Nephron (organoid): Measurements from ENCODE around the gene CRYBB3.
"Not testable (repeated sequence)": the region's sequence is repeated elsewhere in the genome, so short reads cannot be mapped to it uniquely, and the experiment has no call there.

Source experiments
- H3K27ac Mint-ChIP-seq, 3 experiments: 2 replicates each; pipeline ENCODE4 v1.8.0; 2020; ENCODE audit warnings: mixed read lengths in 3 of 3, mild to moderate bottlenecking in 2 of 3, moderate library complexity in 1 of 3
- H3K27me3 Mint-ChIP-seq: 2 replicates; pipeline ENCODE4 v1.8.0; 2021; ENCODE audit warnings: low read depth, mild to moderate bottlenecking, moderate library complexity, mixed read lengths
- H3K36me3 Mint-ChIP-seq: 2 replicates; pipeline ENCODE4 v1.8.0; 2020; ENCODE audit warnings: low read depth, mixed read lengths
- H3K4me1 Mint-ChIP-seq: 2 replicates; pipeline ENCODE4 v1.8.0; 2020; ENCODE audit warnings: mixed read lengths
- H3K4me3 Mint-ChIP-seq, 3 experiments: 2 replicates each; pipeline ENCODE4 v1.8.0; 2020; ENCODE audit warnings: mild to moderate bottlenecking in 3 of 3, mixed read lengths in 3 of 3, moderate library complexity in 2 of 3
- H3K9me3 Mint-ChIP-seq: 2 replicates; pipeline ENCODE4 v1.8.0; 2020; ENCODE audit warnings: mixed read lengths
- TF ChIP-seq, protein P1 (sequence below), 3 experiments: fragments of 200-600 bp; sonication (generic); IDR thresholded peaks; one replicate each; pipeline ENCODE4 v1.5.0; 2021; ENCODE audit warnings: antibody characterized with exemption in 3 of 3; ENCODE audit not compliant: unreplicated experiment in 3 of 3

Gene CRYBB3

DNA sequence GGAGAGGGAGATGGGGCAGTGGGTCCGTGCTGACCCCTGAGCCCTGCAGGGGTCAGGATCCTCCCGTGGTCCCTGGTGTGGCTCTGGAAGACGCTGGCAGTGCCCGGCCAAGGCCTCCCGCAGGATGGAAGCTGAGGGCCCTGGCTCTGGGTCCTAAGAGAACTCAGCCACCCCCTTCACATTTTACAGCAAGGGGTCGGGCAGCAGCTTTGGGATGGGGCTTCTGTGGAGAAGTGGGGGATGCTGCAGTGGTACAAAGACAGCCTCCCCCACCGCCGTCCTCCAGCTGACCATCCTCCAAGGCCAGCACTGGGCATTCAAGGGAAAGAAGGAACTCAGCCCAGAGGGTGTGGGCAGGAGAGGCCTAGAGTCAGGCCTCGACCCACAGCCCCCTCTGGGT is 21.8 kb upstream of the CRYBB3 start:
- H3K4me1 Mint-ChIP-seq, result no peaks in the 10 kb centered on the region
- no peak overlapping the region for H3K4me3 Mint-ChIP-seq
- H3K9me3 Mint-ChIP-seq, result peaks cover 7% of the 10 kb centered on the region
- peaks cover 40% of the 10 kb centered on the region for H3K36me3 Mint-ChIP-seq
- no peak overlapping the region for H3K27ac Mint-ChIP-seq
- TF ChIP-seq, protein P1, sequence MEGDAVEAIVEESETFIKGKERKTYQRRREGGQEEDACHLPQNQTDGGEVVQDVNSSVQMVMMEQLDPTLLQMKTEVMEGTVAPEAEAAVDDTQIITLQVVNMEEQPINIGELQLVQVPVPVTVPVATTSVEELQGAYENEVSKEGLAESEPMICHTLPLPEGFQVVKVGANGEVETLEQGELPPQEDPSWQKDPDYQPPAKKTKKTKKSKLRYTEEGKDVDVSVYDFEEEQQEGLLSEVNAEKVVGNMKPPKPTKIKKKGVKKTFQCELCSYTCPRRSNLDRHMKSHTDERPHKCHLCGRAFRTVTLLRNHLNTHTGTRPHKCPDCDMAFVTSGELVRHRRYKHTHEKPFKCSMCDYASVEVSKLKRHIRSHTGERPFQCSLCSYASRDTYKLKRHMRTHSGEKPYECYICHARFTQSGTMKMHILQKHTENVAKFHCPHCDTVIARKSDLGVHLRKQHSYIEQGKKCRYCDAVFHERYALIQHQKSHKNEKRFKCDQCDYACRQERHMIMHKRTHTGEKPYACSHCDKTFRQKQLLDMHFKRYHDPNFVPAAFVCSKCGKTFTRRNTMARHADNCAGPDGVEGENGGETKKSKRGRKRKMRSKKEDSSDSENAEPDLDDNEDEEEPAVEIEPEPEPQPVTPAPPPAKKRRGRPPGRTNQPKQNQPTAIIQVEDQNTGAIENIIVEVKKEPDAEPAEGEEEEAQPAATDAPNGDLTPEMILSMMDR (IDR thresholded peaks at IDR 0.05; ENCODE audit: unreplicated experiment in 3 of 3), result no peak
- no peaks in the 10 kb centered on the region for H3K27me3 Mint-ChIP-seq

DNA sequence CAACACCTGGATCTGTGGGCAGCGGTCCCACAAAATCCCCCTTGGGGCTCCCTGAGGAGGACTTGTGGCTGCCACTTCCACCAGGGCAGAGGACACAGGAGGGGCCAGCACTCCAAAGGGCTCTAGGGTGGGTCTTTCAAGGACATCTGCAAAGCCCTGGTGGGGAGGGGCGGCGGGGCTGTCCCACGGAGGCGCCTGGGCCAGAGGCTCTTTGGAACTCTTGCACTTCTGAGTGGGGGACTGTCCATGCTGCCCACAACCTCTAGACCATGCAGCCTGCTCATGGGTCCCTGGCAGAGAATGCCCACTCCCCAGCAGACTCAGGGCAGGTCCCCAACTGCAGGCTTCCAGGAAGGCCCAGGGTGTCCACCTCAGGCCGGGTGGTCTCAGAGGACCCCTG is 21.3 kb upstream of the CRYBB3 start:
- not testable (repeated sequence) for H3K4me3 Mint-ChIP-seq, H3K9me3 Mint-ChIP-seq, H3K27ac Mint-ChIP-seq, H3K27me3 Mint-ChIP-seq, H3K4me1 Mint-ChIP-seq
- H3K36me3 Mint-ChIP-seq, result peaks cover 42% of the 10 kb centered on the region

DNA sequence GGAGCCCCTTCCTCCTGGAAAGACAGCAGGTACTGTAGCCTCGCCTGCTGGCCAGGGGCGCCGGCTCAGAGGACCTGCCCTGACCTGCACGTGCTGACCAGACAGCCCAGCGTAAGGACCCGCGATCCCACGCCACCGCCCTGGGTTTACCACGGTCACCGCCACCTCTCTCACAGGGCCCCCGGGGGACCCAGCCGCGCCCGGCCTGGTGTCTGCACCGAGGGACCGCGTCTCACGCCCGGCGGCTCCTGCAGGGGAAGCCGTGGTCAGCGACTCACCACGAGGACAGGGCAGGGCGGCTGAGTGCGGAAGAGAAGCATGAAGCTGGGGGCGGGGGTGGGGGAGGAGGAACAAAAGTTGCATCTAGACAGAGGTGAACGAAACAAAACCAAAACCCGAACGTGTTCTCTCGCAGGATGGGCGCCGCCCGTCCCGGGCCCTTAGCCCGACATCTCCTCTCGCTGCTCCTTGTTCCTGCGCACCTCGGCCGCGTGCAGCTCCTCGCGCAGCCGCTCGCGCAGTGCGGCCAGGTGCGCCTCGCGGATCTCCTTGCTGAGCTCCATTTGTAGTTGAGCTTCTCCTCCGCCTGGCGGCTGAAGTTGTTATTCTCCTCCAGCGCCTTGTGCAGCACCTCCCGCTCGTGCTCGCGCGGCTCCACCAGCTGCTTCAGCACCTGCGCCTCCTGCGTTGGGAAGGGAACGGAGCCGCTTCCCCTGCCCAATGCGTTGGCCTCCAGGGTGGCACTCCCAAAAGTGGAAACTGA is 20.6 kb upstream of the CRYBB3 start:
- H3K36me3 Mint-ChIP-seq, result peaks cover 44% of the 10 kb centered on the region
- H3K9me3 Mint-ChIP-seq, H3K4me3 Mint-ChIP-seq, H3K4me1 Mint-ChIP-seq, H3K27ac Mint-ChIP-seq, H3K27me3 Mint-ChIP-seq: not testable (repeated sequence)

DNA sequence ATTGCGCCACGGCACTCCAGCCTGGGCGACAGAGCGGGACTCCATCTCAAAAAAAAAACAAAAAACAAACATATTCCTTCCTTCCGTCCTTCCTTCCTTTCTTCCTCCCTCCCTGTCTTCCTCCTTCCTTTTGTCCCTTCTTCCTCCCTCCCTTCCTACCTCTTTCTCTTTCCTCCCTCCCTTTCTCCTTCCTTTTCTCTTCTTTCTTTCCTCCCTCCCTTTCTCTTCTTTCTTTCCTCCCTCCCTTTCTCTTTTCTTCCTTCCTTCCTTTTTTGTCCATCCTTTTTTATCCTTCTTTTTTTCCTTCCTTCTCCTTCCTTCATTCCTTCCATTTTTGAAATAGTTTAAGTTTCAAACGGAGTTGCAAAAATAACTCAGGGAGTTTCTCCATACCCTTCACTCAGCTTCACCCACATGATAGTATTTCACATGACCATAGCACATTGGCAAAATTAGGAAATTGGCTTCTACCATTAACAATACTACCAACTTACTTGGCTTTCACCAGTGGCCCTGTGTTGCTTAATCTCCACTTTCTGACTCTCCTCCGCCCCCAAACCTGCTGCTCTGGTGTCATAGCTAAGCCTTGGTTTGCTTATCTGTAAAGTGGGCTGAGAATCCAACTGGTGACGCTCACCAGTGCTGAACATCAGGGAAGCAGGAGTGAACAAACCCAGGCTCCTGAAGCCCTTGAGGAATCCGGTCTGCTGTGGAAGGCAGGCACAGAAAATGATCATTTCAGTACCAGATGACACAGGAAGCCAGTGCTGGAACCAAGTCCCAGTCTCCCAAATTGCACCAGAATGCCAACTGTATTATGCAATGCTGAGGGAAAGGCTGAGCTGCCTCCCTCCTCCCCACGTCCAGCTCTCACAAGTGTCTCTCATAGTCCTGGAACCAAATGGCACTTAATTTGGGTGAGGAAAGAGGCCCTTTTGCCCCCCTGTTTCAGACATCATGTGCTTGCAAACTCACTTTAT is 17.2 kb upstream of the CRYBB3 start:
- Mint-ChIP-seq H3K27me3 (no peaks in the 10 kb centered on the region), H3K36me3 (peaks cover 52% of the 10 kb centered on the region), H3K4me3 (no peak overlapping the region), H3K27ac (peak overlapping the region in 1 of 3 experiments; percentile 94), H3K4me1 (peaks cover 6% of the 10 kb centered on the region), H3K9me3 (peaks cover 7% of the 10 kb centered on the region)
- TF ChIP-seq, protein P1 (IDR thresholded peaks at IDR 0.05; ENCODE audit: unreplicated experiment in 3 of 3), result no peak

DNA sequence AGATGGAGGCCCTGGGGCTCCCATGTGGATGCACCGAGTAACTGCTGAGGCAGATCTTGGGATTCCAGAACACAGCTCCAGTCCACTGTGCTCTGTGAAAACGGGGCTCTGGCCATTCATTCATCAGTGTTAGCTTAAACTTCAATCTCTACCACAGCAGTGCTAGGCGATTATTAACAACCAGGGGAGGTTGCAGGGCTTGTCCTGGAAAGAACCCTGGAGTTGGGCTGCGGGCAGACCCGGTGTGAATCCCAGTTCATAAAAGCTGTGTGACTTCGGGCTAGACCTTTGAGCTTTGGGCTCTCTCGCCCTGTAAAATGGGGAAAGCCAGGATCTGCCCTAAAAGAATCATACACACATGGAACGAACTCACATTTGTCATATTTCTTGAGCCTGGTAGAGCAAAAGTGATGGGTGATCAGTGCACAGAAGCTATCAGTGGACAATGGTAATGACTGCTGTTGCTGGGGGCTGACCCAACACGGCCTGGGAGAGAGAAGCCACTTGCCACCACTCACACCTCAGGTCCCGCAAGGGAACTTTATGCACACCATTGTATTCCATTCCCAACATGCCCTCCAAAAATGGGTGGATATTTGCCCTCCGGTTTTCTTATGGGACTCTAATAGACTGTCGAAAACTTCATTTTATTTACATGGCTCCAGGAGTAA is 15.6 kb upstream of the CRYBB3 start:
- peaks cover 7% of the 10 kb centered on the region for H3K9me3 Mint-ChIP-seq
- H3K4me1 Mint-ChIP-seq, result peaks cover 6% of the 10 kb centered on the region
- peak overlapping the region in 2 of 3 experiments; percentile 47 to 94 for H3K27ac Mint-ChIP-seq
- peaks cover 60% of the 10 kb centered on the region for H3K36me3 Mint-ChIP-seq
- no peaks in the 10 kb centered on the region for H3K27me3 Mint-ChIP-seq
- TF ChIP-seq, protein P1 (IDR thresholded peaks at IDR 0.05; ENCODE audit: unreplicated experiment in 3 of 3), result no peak
- no peak overlapping the region for H3K4me3 Mint-ChIP-seq

DNA sequence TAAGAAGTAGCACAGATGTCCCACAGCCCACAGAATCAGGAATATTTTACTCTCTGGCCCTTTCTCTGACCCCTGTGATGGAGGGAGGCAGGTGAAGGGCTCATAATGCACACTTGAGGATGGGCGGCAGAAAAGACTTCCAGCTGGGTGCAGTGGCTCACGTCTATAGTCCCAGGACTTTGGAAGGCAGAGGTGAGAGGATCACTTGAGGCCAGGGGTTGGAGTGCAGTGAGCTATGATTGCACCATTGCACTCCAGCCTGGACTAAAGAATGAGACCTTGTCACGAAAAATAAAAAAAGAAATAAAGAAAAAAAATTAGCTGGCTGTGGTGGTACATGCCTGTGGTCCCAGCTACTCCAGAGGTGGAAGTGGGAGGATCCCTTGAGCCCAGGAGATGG is 13.5 kb upstream of the CRYBB3 start:
- Mint-ChIP-seq H3K27me3 (no peaks in the 10 kb centered on the region), H3K36me3 (peaks cover 64% of the 10 kb centered on the region), H3K27ac (no peak overlapping the region), H3K4me1 (peaks cover 6% of the 10 kb centered on the region), H3K9me3 (no peaks in the 10 kb centered on the region), H3K4me3 (no peak overlapping the region)
- TF ChIP-seq, protein P1 (IDR thresholded peaks at IDR 0.05; ENCODE audit: unreplicated experiment in 3 of 3), result no peak
